HepG2 (cell line): Measurements from ENCODE around the gene ZNF597. TPM values are rescaled to one million over a fixed set of nuclear protein-coding genes. Genes with fewer than 3 reads are reported as not detected.

ENCODE experiments used
- CBX5 ChIP-seq: sonication (generic); formaldehyde crosslinking; IDR thresholded peaks from 2 replicates; pipeline ENCODE4 v1.4.0; 2020; ENCODE audit warnings: missing genetic modification reagents, borderline replicate concordance
- FOXA3 ChIP-seq: IDR thresholded peaks from 2 replicates; pipeline ENCODE4 v1.6.1; 2016; ENCODE audit warnings: missing genetic modification reagents, missing compliant biosample characterization
- GATAD1 ChIP-seq: IDR thresholded peaks from 2 replicates; pipeline ENCODE4 v1.6.1; 2016; ENCODE audit warnings: missing genetic modification reagents, missing compliant biosample characterization
- KLF15 ChIP-seq: sonication (generic); formaldehyde crosslinking; IDR thresholded peaks from 2 replicates; pipeline ENCODE4 v1.8.1; 2023; ENCODE audit warnings: borderline replicate concordance, mild to moderate bottlenecking, inconsistent platforms, missing genetic modification reagents, mixed read lengths
- MED1 ChIP-seq: sonication (generic); formaldehyde crosslinking; IDR thresholded peaks from 2 replicates; pipeline ENCODE4 v1.4.0; 2020; ENCODE audit warnings: missing genetic modification reagents
- RERE ChIP-seq: IDR thresholded peaks from 2 replicates; pipeline ENCODE4 v1.6.1; 2016; ENCODE audit warnings: low read depth, missing genetic modification reagents, missing compliant biosample characterization
- SMAD1 ChIP-seq: sonication (generic); formaldehyde crosslinking; IDR thresholded peaks from 2 replicates; pipeline ENCODE4 v1.4.0; 2020; ENCODE audit warnings: missing genetic modification reagents, low read depth, mild to moderate bottlenecking, borderline replicate concordance
- SNAPC4 ChIP-seq: sonication (generic); formaldehyde crosslinking; IDR thresholded peaks from 2 replicates; pipeline ENCODE4 v1.4.0; 2020; ENCODE audit warnings: mild to moderate bottlenecking, missing genetic modification reagents
- TERF1 ChIP-seq: sonication (generic); formaldehyde crosslinking; IDR thresholded peaks from 2 replicates; pipeline ENCODE4 v1.8.0; 2022; ENCODE audit warnings: mild to moderate bottlenecking, missing genetic modification reagents, moderate library complexity
- ZNF12 ChIP-seq: sonication (generic); formaldehyde crosslinking; IDR thresholded peaks from 2 replicates; pipeline ENCODE4 v1.5.0; 2020; ENCODE audit warnings: missing genetic modification reagents
- ZNF317 ChIP-seq: sonication (generic); formaldehyde crosslinking; IDR thresholded peaks from 2 replicates; pipeline ENCODE4 v1.5.0; 2020; ENCODE audit warnings: mild to moderate bottlenecking, missing genetic modification reagents
- ZNF512 ChIP-seq: sonication (generic); formaldehyde crosslinking; IDR thresholded peaks from 2 replicates; pipeline ENCODE4 v1.4.0; 2020; ENCODE audit warnings: mild to moderate bottlenecking, missing genetic modification reagents
- ZNF784 ChIP-seq: sonication (generic); formaldehyde crosslinking; IDR thresholded peaks from 2 replicates; pipeline ENCODE4 v1.5.1; 2020; ENCODE audit warnings: missing genetic modification reagents, mild to moderate bottlenecking, borderline replicate concordance
- polyA plus RNA-seq, 8 experiments: library from polyadenylated mRNA; depleted of rRNA in 3 of 8; stranded (reverse) in 7 of 8; unstranded in 1 of 8; fragments of >200 nt; fragmentation: Illumina TruSeq in 4 of 8; extraction: Trizol in 4 of 8; gene quantifications; 2 replicates each; pipeline versions ENCODE4 v1.2.1 to v1.2.3, GENCODE V29; 2011 to 2016; ENCODE audit warnings: low read depth in 4 of 8, missing spikeins in 1 of 8, mixed read lengths in 1 of 8; ENCODE audit not compliant: insufficient read depth in 1 of 8
- total RNA-seq, 5 experiments: library from RNA; depleted of rRNA; stranded (reverse); fragments of >200 nt; fragmentation: Illumina TruSeq; extraction: Trizol; gene quantifications; 2 replicates each; pipeline ENCODE4 v1.2.3, GENCODE V29; 2016; ENCODE audit warnings: low read depth in 1 of 5

ZNF597 gene
- total and polyA plus RNA-seq, 2 of the 13 experiments (the other 11 are each of a cell fraction or from before 2014, with no cell fraction given): 1.3 to 2.4 TPM

- no peak for TF ChIP-seq SNAPC4 (CRISPR knock-in tag)
- TF ChIP-seq ZNF784: no peak
- TF ChIP-seq RERE: no peak
- no peak for TF ChIP-seq ZNF317 (CRISPR knock-in tag)
- TF ChIP-seq ZNF512: no peak
- TF ChIP-seq GATAD1: peak; percentile 71
- TF ChIP-seq KLF15: no peak
- no peak for TF ChIP-seq TERF1 (CRISPR knock-in tag)
- no peak for TF ChIP-seq ZNF12 (CRISPR knock-in tag)
- no peak for TF ChIP-seq FOXA3
- TF ChIP-seq SMAD1 (CRISPR knock-in tag): no peak
- TF ChIP-seq MED1 (CRISPR knock-in tag): 0 out of 2 replicates have a peak, but pooled peaks have one; percentile 13
- no peak; the same call in 1 of the 2 replicates for TF ChIP-seq CBX5 (CRISPR knock-in tag)
Observed at GRCh38 chr16:3443108-3444031, at the start of gene ZNF597, which contains the start of gene NAA60 (continued).
